ENCODE measurements around the gene CDRT15. TPM values are rescaled to one million over a fixed set of nuclear protein-coding genes. Genes with fewer than 3 reads are reported as not detected.
"Not testable (repeated sequence)": the region's sequence is repeated elsewhere in the genome, so short reads cannot be mapped to it uniquely, and the experiment has no call there.

CDRT15 gene
- polyA plus RNA-seq (ENCODE audit: insufficient read length): 1.4 TPM

GRCh38 chr17:14236762-14237161 lies at the start of gene CDRT15:
Gene CDRT15, minus strand, starts transcription at chr17:14236862. Its CDS starts 29 bp downstream, at chr17:14236833.
- DNase-seq (ENCODE audit: low read depth): not testable (repeated sequence)

- no peak for DNase-seq (ENCODE audit: low read depth)
These were observed 46.1 kb upstream of the CDRT15 start for GRCh38 chr17:14282726-14283125.

- DNase-seq (ENCODE audit: low read depth): no peak
These were observed 44.9 kb upstream of the CDRT15 start for GRCh38 chr17:14281530-14281929.

GRCh38 chr17:14276535-14277250 lies 40.0 kb upstream of the CDRT15 start:
- DNase-seq (ENCODE audit: low read depth): no peak

- DNase-seq (ENCODE audit: low read depth): no peak
These were observed 33.8 kb upstream of the CDRT15 start for GRCh38 chr17:14270508-14270907.

- no peak for DNase-seq (ENCODE audit: low read depth)
These were observed 32.8 kb upstream of the CDRT15 start for GRCh38 chr17:14269473-14269872.

GRCh38 chr17:14268264-14268663 lies 31.6 kb upstream of the CDRT15 start:
- no peak for DNase-seq (ENCODE audit: low read depth)

GRCh38 chr17:14261406-14261805 lies 24.7 kb upstream of the CDRT15 start:
- DNase-seq (ENCODE audit: low read depth): no peak

- no peak for DNase-seq (ENCODE audit: low read depth)
These were observed 9.0 kb upstream of the CDRT15 start for GRCh38 chr17:14245629-14246028.

GRCh38 chr17:14245002-14245401 lies 8.3 kb upstream of the CDRT15 start:
- no peak for DNase-seq (ENCODE audit: low read depth)

GRCh38 chr17:14239271-14239670 lies 2.6 kb upstream of the CDRT15 start:
- DNase-seq (ENCODE audit: low read depth): not testable (repeated sequence)

GRCh38 chr17:14236032-14236431 lies 630 bp downstream of the CDRT15 start:
- not testable (repeated sequence) for DNase-seq (ENCODE audit: low read depth)

GRCh38 chr17:14235047-14235446 lies 1.6 kb downstream of the CDRT15 start:
- DNase-seq (ENCODE audit: low read depth): not testable (repeated sequence)

GRCh38 chr17:14231187-14231586 lies 5.5 kb downstream of the CDRT15 start:
- not testable (repeated sequence) for DNase-seq (ENCODE audit: low read depth)

- DNase-seq (ENCODE audit: low read depth): no peak
These were observed 7.8 kb downstream of the CDRT15 start for GRCh38 chr17:14228903-14229302.

- DNase-seq (ENCODE audit: low read depth): no peak
These were observed 9.6 kb downstream of the CDRT15 start for GRCh38 chr17:14227052-14227451.

GRCh38 chr17:14225254-14225980 lies 11.2 kb downstream of the CDRT15 start:
- no peak for DNase-seq (ENCODE audit: low read depth)

GRCh38 chr17:14222611-14223010 lies 14.1 kb downstream of the CDRT15 start:
- no peak for DNase-seq (ENCODE audit: low read depth)

- no peak for DNase-seq (ENCODE audit: low read depth)
These were observed 22.4 kb downstream of the CDRT15 start for GRCh38 chr17:14214271-14214670.

- no peak for DNase-seq (ENCODE audit: low read depth)
These were observed 24.3 kb downstream of the CDRT15 start for GRCh38 chr17:14212401-14212800.

GRCh38 chr17:14211801-14212200 lies 24.9 kb downstream of the CDRT15 start:
- no peak for DNase-seq (ENCODE audit: low read depth)

GRCh38 chr17:14211246-14211645 lies 25.4 kb downstream of the CDRT15 start:
- DNase-seq (ENCODE audit: low read depth): no peak

GRCh38 chr17:14209215-14209614 lies 27.4 kb downstream of the CDRT15 start:
- no peak for DNase-seq (ENCODE audit: low read depth)

All from forelimb muscle (tissue), 1 donor.